Left lung (tissue), 10 donors: ENCODE results near the gene HOXC6. TPM values are rescaled to one million over a fixed set of nuclear protein-coding genes. Genes with fewer than 3 reads are reported as not detected.
A peak's percentile ranks its signal among the peaks of the same experiment; 100 is the strongest.

ENCODE experiments used
- ATAC-seq: fragments of 200-7000 bp; cut with Tn5 transposase; one replicate; pipeline ENCODE4 v1.9.1; 2020; ENCODE audit warnings: moderate library complexity
- DNase-seq, 4 donors: peaks; one replicate each; pipeline ENCODE4 v3.0.0-alpha.2; 2013 to 2020
- H3K27ac ChIP-seq, 2 donors: fragments of 200-600 bp; sonication (generic) in 1 of 2; one replicate each; pipeline versions ENCODE4 v1.5.0 to v1.8.0; 2020 to 2021
- H3K27me3 ChIP-seq, 2 donors: fragments of 200-600 bp; sonication (generic) in 1 of 2; one replicate each; pipeline versions ENCODE4 v1.5.0 to v1.8.0; 2020 to 2021
- H3K36me3 ChIP-seq, 2 donors: fragments of 200-600 bp; sonication (generic) in 1 of 2; one replicate each; pipeline versions ENCODE4 v1.5.0 to v1.8.0; 2020 to 2021
- H3K4me1 ChIP-seq, 2 donors: fragments of 200-600 bp; one replicate each; pipeline ENCODE4 v1.8.0; 2021
- H3K4me3 ChIP-seq, 2 donors: fragments of 200-600 bp; sonication (generic) in 1 of 2; one replicate each; pipeline versions ENCODE4 v1.5.0 to v1.8.0; 2020 to 2021; ENCODE audit warnings: mild to moderate bottlenecking in 1 of 2
- H3K9me3 ChIP-seq, 2 donors: fragments of 200-600 bp; sonication (generic) in 1 of 2; one replicate each; pipeline versions ENCODE4 v1.5.0 to v1.8.0; 2020 to 2021
- CTCF ChIP-seq, 2 donors: fragments of 200-600 bp; sonication (generic) in 1 of 2; IDR thresholded peaks; one replicate each; pipeline versions ENCODE4 v1.5.0 to v1.8.0; 2021; ENCODE audit warnings: antibody characterized with exemption in 2 of 2
- intact Hi-C, 2 donors: fragments of 100-400 bp; cut with DNase I; formaldehyde crosslinking; loops; one replicate each; pipeline versions ENCODE4 v1.11.2 to v1.14.2; 2022
- polyA plus RNA-seq, 6 donors: library from polyadenylated mRNA; unstranded; fragments of 120-200 nt; gene quantifications; one replicate each; pipeline ENCODE4 v1.2.1, GENCODE V29; 2013; ENCODE audit not compliant: insufficient read length in 6 of 6
- total RNA-seq, 2 donors: library from RNA; stranded (reverse); fragmentation: NEBNext Ultra II Directional; extraction: Animal tissue kit (Norgen Biotek cat#: 25700); gene quantifications; one replicate each; pipeline ENCODE4 v1.2.1, GENCODE V29; 2021
- donor health status: DM: no; HTN: yes; CAD: no.
- donor health status: DM: no; HTN: no; CAD: no.

Gene HOXC6
- total and polyA plus RNA-seq, 8 donors, result 0.93 to 3.2 (median 2.1) TPM

GRCh38 chr12:54027442-54027786 lies 826 bp upstream of the HOXC6 start:
- H3K4me3 ChIP-seq, result no peak overlapping the region
- DNase-seq (no peak), ATAC-seq (no peak)
- no peaks in the 10 kb centered on the region for H3K36me3 ChIP-seq
- no peak overlapping the region for H3K27ac ChIP-seq
- no peaks in the 10 kb centered on the region for H3K9me3 ChIP-seq
- peaks cover 0 to 6% of the 10 kb centered on the region in 2 donors for H3K4me1 ChIP-seq
- intact Hi-C loops, result no loop called here
- H3K27me3 ChIP-seq, result peaks cover 93 to 100% of the 10 kb centered on the region in 2 donors
- TF ChIP-seq CTCF (IDR thresholded peaks at IDR 0.05), result no peak

GRCh38 chr12:54029529-54030441 lies 1.5 kb downstream of the HOXC6 start:
- no peaks in the 10 kb centered on the region for H3K9me3 ChIP-seq
- TF ChIP-seq CTCF (IDR thresholded peaks at IDR 0.05), result no peak
- peaks cover 92 to 100% of the 10 kb centered on the region in 2 donors for H3K27me3 ChIP-seq
- no peak overlapping the region for H3K4me3 ChIP-seq
- DNase-seq (no peak), ATAC-seq (no peak)
- peaks cover 0 to 14% of the 10 kb centered on the region in 2 donors for H3K4me1 ChIP-seq
- intact Hi-C loops, result loop anchor here in 1 of 2 donors (5.0 kb wide), 1 partner anchor 163 kb away; no protein-coding TSS in a partner anchor
- no peak overlapping the region for H3K27ac ChIP-seq
- H3K36me3 ChIP-seq, result no peaks in the 10 kb centered on the region

- peaks cover 0 to 14% of the 10 kb centered on the region in 2 donors for H3K4me1 ChIP-seq
- DNase-seq, result no peak
- no peaks in the 10 kb centered on the region for H3K9me3 ChIP-seq
- no peak for TF ChIP-seq CTCF (IDR thresholded peaks at IDR 0.05)
- H3K27me3 ChIP-seq, result peaks cover 96 to 100% of the 10 kb centered on the region in 2 donors
- intact Hi-C loops, result loop anchor here in 1 of 2 donors (5.0 kb wide), 1 partner anchor 162 kb away; no protein-coding TSS in a partner anchor
- no peaks in the 10 kb centered on the region for H3K36me3 ChIP-seq
- H3K27ac ChIP-seq, result peak overlapping the region in 1 of 2 donors; percentile 53
- no peak for ATAC-seq
- no peak overlapping the region for H3K4me3 ChIP-seq
These were observed 2.2 kb downstream of the HOXC6 start for GRCh38 chr12:54030442-54030801.

GRCh38 chr12:54030889-54031471 lies 2.7 kb downstream of the HOXC6 start:
- peak in 1 of 4 donors; percentile 71 for DNase-seq
- peak; percentile 9 for ATAC-seq
- peaks cover 0 to 14% of the 10 kb centered on the region in 2 donors for H3K4me1 ChIP-seq
- no peak overlapping the region for H3K4me3 ChIP-seq
- no peaks in the 10 kb centered on the region for H3K36me3 ChIP-seq
- H3K27ac ChIP-seq, result peak overlapping the region in 1 of 2 donors; percentile 53
- no peaks in the 10 kb centered on the region for H3K9me3 ChIP-seq
- intact Hi-C loops, result loop anchor here in 1 of 2 donors (5.0 kb wide), 1 partner anchor 161 kb away; no protein-coding TSS in a partner anchor
- peaks cover 93 to 100% of the 10 kb centered on the region in 2 donors for H3K27me3 ChIP-seq
- TF ChIP-seq CTCF (IDR thresholded peaks at IDR 0.05), result no peak

GRCh38 chr12:54031480-54031879 lies 3.2 kb downstream of the HOXC6 start:
- Histone ChIP-seq H3K4me1 (peaks cover 0 to 14% of the 10 kb centered on the region in 2 donors), H3K27ac (peak overlapping the region in 1 of 2 donors; percentile 53), H3K27me3 (peaks cover 93 to 100% of the 10 kb centered on the region in 2 donors), H3K9me3 (no peaks in the 10 kb centered on the region), H3K36me3 (no peaks in the 10 kb centered on the region), H3K4me3 (no peak overlapping the region)
- DNase-seq, result no peak
- no peak for ATAC-seq
- intact Hi-C loops, result loop anchor here in 1 of 2 donors (5.0 kb wide), 1 partner anchor 161 kb away; no protein-coding TSS in a partner anchor
- TF ChIP-seq CTCF (IDR thresholded peaks at IDR 0.05), result no peak
